Natural killer cell (primary cell): ENCODE measurements around the gene TBC1D22A. TPM values are rescaled to one million over a fixed set of nuclear protein-coding genes. Genes with fewer than 3 reads are reported as not detected.

ENCODE experiments used
- ATAC-seq, 3 donors: fragments of 150-1000 bp in 2 of 3; fragments of 200-7000 bp in 1 of 3; cut with Tn5 transposase; 1 replicate in 1 of 3; 2 replicates in 2 of 3; pipeline ENCODE4 v1.10.0; 2021; ENCODE audit warnings: mild to moderate bottlenecking in 2 of 3, moderate library complexity in 2 of 3
- DNase-seq, 2 donors: peaks; one replicate each; pipeline versions ENCODE4 v3.0.0 to v3.0.0-alpha.2; 2013 to 2021; ENCODE audit warnings: mixed read lengths in 1 of 2
- H3K27ac ChIP-seq: one replicate; pipeline ENCODE4 v1.5.1; 2013; ENCODE audit warnings: mild to moderate bottlenecking, low read length
- H3K27me3 ChIP-seq: one replicate; pipeline ENCODE4 v1.6.1; 2013; ENCODE audit warnings: low read length; ENCODE audit not compliant: control insufficient read depth, insufficient read depth
- H3K36me3 ChIP-seq: one replicate; pipeline ENCODE4 v1.6.1; 2013; ENCODE audit warnings: low read length; ENCODE audit not compliant: control insufficient read depth, insufficient read depth
- H3K4me1 ChIP-seq: one replicate; pipeline ENCODE4 v1.6.1; 2013; ENCODE audit warnings: low read length; ENCODE audit not compliant: control insufficient read depth, insufficient read depth
- H3K4me3 ChIP-seq: one replicate; pipeline ENCODE4 v1.5.1; 2013; ENCODE audit warnings: low read length
- H3K9me3 ChIP-seq: one replicate; pipeline ENCODE4 v1.6.1; 2013; ENCODE audit warnings: low read length; ENCODE audit not compliant: control insufficient read depth, insufficient read depth
- H3K27ac Mint-ChIP-seq, 2 donors: one replicate each; pipeline ENCODE4 v1.8.0; 2022; ENCODE audit warnings: mild to moderate bottlenecking in 2 of 2, mixed read lengths in 2 of 2, moderate library complexity in 1 of 2
- H3K27me3 Mint-ChIP-seq, 2 donors: one replicate each; pipeline ENCODE4 v1.8.0; 2022; ENCODE audit warnings: low read depth in 2 of 2, mixed read lengths in 2 of 2
- H3K36me3 Mint-ChIP-seq: one replicate; pipeline ENCODE4 v1.8.0; 2022; ENCODE audit warnings: mixed read lengths
- H3K4me1 Mint-ChIP-seq, 2 donors: one replicate each; pipeline ENCODE4 v1.8.0; 2022; ENCODE audit warnings: mixed read lengths in 2 of 2
- H3K4me3 Mint-ChIP-seq: one replicate; pipeline ENCODE4 v1.8.0; 2022; ENCODE audit warnings: mild to moderate bottlenecking, moderate library complexity, mixed read lengths
- H3K9me3 Mint-ChIP-seq, 2 donors: one replicate each; pipeline ENCODE4 v1.8.0; 2022; ENCODE audit warnings: mixed read lengths in 2 of 2
- CTCF ChIP-seq: fragments of 200-600 bp; IDR thresholded peaks from one replicate; pipeline ENCODE4 v1.8.0; 2022; ENCODE audit warnings: antibody characterized with exemption
- WGBS: methylation state at CpG from one replicate; pipeline ENCODE4 v1.1.7; 2013; ENCODE audit warnings: missing lambda C conversion rate; ENCODE audit not compliant: insufficient coverage; 5-methylcytosine and 5-hydroxymethylcytosine counted together
- intact Hi-C: fragments of 100-400 bp; cut with micrococcal nuclease; formaldehyde crosslinking; loops from one replicate; pipeline ENCODE4 v1.14.2; 2022
- total RNA-seq, 4 donors: library from RNA; stranded (reverse); fragments of 120-200 nt in 1 of 4; gene quantifications; one replicate each; pipeline versions ENCODE4 v1.2.3 to v1.2.4, GENCODE V29; 2013 to 2022

TBC1D22A gene
- total RNA-seq, 3 donors from 2014 or later (not counting 1 experiment from before 2014, with no cell fraction given), result 47.4 to 53.7 (median 53.2) TPM

GRCh38 chr22:46996595-46997310 lies 234.3 kb downstream of the TBC1D22A start:
- ATAC-seq (no peak), DNase-seq (no peak)
- Mint-ChIP-seq H3K9me3 (no peaks in the 10 kb centered on the region), H3K27ac (peak overlapping the region in 1 of 2 donors; percentile 36), H3K4me3 (no peak overlapping the region), H3K4me1 (peaks cover 19 to 20% of the 10 kb centered on the region in 2 donors), H3K27me3 (no peaks in the 10 kb centered on the region), H3K36me3 (no peaks in the 10 kb centered on the region)
- Histone ChIP-seq H3K4me1 (no peaks in the 10 kb centered on the region), H3K27ac (no peak overlapping the region), H3K9me3 (no peaks in the 10 kb centered on the region), H3K4me3 (no peak overlapping the region), H3K36me3 (peaks cover 19% of the 10 kb centered on the region), H3K27me3 (no peaks in the 10 kb centered on the region)
- intact Hi-C loops, result no loop called here
- WGBS, result 95% methylated on average over 11 of the region's 11 CpGs
- TF ChIP-seq CTCF, result no peak

- DNase-seq (no peak), ATAC-seq (no peak)
- Histone ChIP-seq H3K9me3 (no peaks in the 10 kb centered on the region), H3K4me1 (no peaks in the 10 kb centered on the region), H3K27ac (no peak overlapping the region), H3K36me3 (peaks cover 14% of the 10 kb centered on the region), H3K4me3 (no peak overlapping the region), H3K27me3 (no peaks in the 10 kb centered on the region)
- Mint-ChIP-seq H3K4me1 (peaks cover 16 to 18% of the 10 kb centered on the region in 2 donors), H3K27ac (no peak overlapping the region), H3K9me3 (no peaks in the 10 kb centered on the region), H3K36me3 (no peaks in the 10 kb centered on the region), H3K4me3 (no peak overlapping the region), H3K27me3 (no peaks in the 10 kb centered on the region)
- no peak for TF ChIP-seq CTCF
- 91% methylated on average over 15 of the region's 15 CpGs for WGBS
- intact Hi-C loops, result no loop called here
Observed at GRCh38 chr22:46997311-46997970, 235.0 kb downstream of the TBC1D22A start.

- no peak overlapping the region for H3K27ac Mint-ChIP-seq
Observed at GRCh38 chr22:46998331-46998730, 235.9 kb downstream of the TBC1D22A start.

More at GRCh38 chr22:46998331-46998730, 235.9 kb downstream of the TBC1D22A start:
- H3K27ac ChIP-seq, result no peak overlapping the region
- Mint-ChIP-seq H3K36me3 (no peaks in the 10 kb centered on the region), H3K9me3 (no peaks in the 10 kb centered on the region), H3K4me1 (peaks cover 12 to 18% of the 10 kb centered on the region in 2 donors), H3K4me3 (no peak overlapping the region), H3K27me3 (no peaks in the 10 kb centered on the region)
- ATAC-seq (no peak), DNase-seq (no peak)
- WGBS, result 98% methylated on average over 12 of the region's 12 CpGs
- H3K27me3 ChIP-seq, result no peaks in the 10 kb centered on the region
- no peaks in the 10 kb centered on the region for H3K4me1 ChIP-seq
- H3K36me3 ChIP-seq, result peaks cover 11% of the 10 kb centered on the region
- H3K4me3 ChIP-seq, result no peak overlapping the region
- no peaks in the 10 kb centered on the region for H3K9me3 ChIP-seq
- intact Hi-C loops, result no loop called here
- no peak for TF ChIP-seq CTCF
